ENCODE measurements around the gene UQCR11. TPM values are rescaled to one million over a fixed set of nuclear protein-coding genes. Genes with fewer than 3 reads are reported as not detected.

UQCR11 gene
- total RNA-seq, 4 donors from 2014 or later: 20.6 to 110 (median 30.8) TPM

GRCh38 chr19:1591421-1592023 is 13.7 kb downstream of the UQCR11 start:
- TF ChIP-seq, protein P1, sequence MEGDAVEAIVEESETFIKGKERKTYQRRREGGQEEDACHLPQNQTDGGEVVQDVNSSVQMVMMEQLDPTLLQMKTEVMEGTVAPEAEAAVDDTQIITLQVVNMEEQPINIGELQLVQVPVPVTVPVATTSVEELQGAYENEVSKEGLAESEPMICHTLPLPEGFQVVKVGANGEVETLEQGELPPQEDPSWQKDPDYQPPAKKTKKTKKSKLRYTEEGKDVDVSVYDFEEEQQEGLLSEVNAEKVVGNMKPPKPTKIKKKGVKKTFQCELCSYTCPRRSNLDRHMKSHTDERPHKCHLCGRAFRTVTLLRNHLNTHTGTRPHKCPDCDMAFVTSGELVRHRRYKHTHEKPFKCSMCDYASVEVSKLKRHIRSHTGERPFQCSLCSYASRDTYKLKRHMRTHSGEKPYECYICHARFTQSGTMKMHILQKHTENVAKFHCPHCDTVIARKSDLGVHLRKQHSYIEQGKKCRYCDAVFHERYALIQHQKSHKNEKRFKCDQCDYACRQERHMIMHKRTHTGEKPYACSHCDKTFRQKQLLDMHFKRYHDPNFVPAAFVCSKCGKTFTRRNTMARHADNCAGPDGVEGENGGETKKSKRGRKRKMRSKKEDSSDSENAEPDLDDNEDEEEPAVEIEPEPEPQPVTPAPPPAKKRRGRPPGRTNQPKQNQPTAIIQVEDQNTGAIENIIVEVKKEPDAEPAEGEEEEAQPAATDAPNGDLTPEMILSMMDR (IDR thresholded peaks at IDR 0.05): no peak
- no peak for TF ChIP-seq POLR2A (IDR thresholded peaks at IDR 0.05)
- intact Hi-C loops (cut with DNase I; ENCODE audit: low total_unique reads): no loop called here
- Histone ChIP-seq H3K4me1 (no peaks in the 10 kb centered on the region), H3K36me3 (no peaks in the 10 kb centered on the region), H3K27me3 (no peaks in the 10 kb centered on the region), H3K4me3 (peak overlapping the region; percentile 66 to 97), H3K27ac (peak overlapping the region; percentile 99 to 100), H3K9me3 (no peaks in the 10 kb centered on the region)
- DNase-seq: no peak

DNA sequence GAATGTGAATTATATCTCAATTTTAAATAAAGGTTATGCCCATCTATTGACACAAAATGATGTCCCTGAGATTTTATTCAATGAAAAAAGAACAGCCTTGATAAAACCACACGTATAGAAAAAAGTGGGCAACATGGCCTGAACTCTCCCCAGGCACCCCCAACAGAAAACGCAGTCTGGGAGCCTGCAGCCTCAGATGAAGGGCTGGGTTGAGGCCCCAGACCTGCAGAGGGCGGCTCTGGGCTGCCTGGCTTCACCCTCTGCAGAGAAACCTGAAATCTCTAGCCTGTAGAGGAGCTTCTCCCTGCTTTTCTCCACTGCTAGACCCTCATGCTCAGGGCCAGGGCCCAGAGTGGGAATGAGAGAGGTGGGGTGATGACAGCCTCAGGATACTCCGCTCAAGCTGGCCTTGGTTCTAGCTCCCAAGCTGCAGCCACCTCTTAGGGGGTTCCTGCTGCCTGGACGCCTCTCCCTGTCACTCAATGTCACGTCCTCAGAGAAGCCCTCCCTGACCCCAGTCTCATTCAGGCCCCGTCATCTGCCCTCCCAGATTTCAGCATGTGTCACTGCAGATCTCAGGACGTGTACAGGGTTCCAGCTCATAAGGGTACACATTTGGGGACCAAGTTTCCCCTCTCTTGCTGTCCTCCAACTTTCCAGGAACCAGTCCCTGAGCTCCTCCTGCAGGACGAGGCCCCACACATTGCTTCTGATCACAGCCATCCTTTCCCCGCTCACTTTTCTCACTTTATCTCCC is 14.4 kb downstream of the UQCR11 start:
- peak overlapping the region in 1 of 2 donors; percentile 100 for H3K27ac ChIP-seq
- intact Hi-C loops (cut with DNase I; ENCODE audit: low total_unique reads): no loop called here
- H3K36me3 ChIP-seq: no peaks in the 10 kb centered on the region
- TF ChIP-seq, protein P1 (IDR thresholded peaks at IDR 0.05): no peak
- TF ChIP-seq POLR2A (IDR thresholded peaks at IDR 0.05): no peak
- H3K4me3 ChIP-seq: peak overlapping the region; percentile 66 to 97
- H3K27me3 ChIP-seq: no peaks in the 10 kb centered on the region
- H3K9me3 ChIP-seq: no peaks in the 10 kb centered on the region
- DNase-seq: no peak
- H3K4me1 ChIP-seq: no peaks in the 10 kb centered on the region

- no peak for TF ChIP-seq POLR2A (IDR thresholded peaks at IDR 0.05)
- TF ChIP-seq, protein P1 (IDR thresholded peaks at IDR 0.05): no peak
- Histone ChIP-seq H3K36me3 (no peaks in the 10 kb centered on the region), H3K27me3 (no peaks in the 10 kb centered on the region), H3K27ac (no peak overlapping the region), H3K4me3 (no peak overlapping the region), H3K4me1 (peaks cover 0 to 5% of the 10 kb centered on the region in 2 donors), H3K9me3 (no peaks in the 10 kb centered on the region)
- intact Hi-C loops (cut with DNase I; ENCODE audit: low total_unique reads): no loop called here
- no peak for DNase-seq
Measured at GRCh38 chr19:1587872-1588271, 17.4 kb downstream of the UQCR11 start.

- H3K27me3 ChIP-seq: no peaks in the 10 kb centered on the region
- H3K36me3 ChIP-seq: no peaks in the 10 kb centered on the region
- peaks cover 0 to 5% of the 10 kb centered on the region in 2 donors for H3K4me1 ChIP-seq
- H3K4me3 ChIP-seq: no peak overlapping the region
- no peaks in the 10 kb centered on the region for H3K9me3 ChIP-seq
- no peak overlapping the region for H3K27ac ChIP-seq
- DNase-seq: no peak
- intact Hi-C loops (cut with DNase I; ENCODE audit: low total_unique reads): no loop called here
- TF ChIP-seq, protein P1 (IDR thresholded peaks at IDR 0.05): no peak
- no peak for TF ChIP-seq POLR2A (IDR thresholded peaks at IDR 0.05)
Measured at GRCh38 chr19:1585243-1585580, 20.1 kb downstream of the UQCR11 start.

DNA sequence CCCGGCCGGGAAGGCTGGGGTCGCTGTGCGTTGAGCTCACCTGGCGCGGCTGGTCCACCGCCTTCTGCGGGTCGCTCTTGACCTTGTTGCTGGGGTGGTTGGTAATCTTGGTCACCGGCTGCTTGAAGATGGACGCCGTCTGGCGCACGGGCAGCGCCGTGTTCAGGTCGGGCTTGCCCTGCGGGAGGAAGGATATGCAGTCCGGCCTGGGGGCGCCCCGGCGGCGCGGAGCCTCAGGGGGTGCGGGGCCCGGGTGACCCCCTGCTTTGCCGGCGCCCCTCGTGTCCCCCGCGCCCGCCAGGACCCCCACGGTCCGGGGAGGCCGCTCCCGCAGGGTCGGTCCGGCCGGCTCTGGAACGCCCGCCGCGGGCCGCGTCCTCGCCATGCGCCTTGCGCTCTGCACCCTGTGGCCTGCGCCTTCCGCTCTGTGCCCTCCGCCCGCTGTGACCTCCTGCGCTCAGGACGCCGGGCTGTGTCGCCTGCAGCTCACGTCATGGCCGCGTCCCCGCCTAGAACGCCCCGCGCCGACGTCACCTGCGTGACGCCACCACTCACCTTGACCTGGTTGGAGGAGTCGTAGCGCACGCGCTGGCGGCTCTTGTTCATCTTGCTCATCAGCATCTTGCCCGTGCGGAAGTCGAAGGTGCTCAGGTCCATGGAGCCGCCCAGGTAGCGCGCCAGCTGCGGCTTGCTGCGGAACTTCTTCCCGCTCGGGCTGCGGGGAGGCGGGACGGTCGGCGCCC is 20.6 kb downstream of the UQCR11 start:
- Histone ChIP-seq H3K4me3 (no peak overlapping the region), H3K27me3 (no peaks in the 10 kb centered on the region), H3K4me1 (peaks cover 0 to 5% of the 10 kb centered on the region in 2 donors), H3K27ac (no peak overlapping the region), H3K36me3 (no peaks in the 10 kb centered on the region), H3K9me3 (no peaks in the 10 kb centered on the region)
- intact Hi-C loops (cut with DNase I; ENCODE audit: low total_unique reads): no loop called here
- DNase-seq: no peak
- no peak for TF ChIP-seq POLR2A (IDR thresholded peaks at IDR 0.05)
- TF ChIP-seq, protein P1 (IDR thresholded peaks at IDR 0.05): no peak
